ENCODE measurements around the gene OLFML2B. TPM values are rescaled to one million over a fixed set of nuclear protein-coding genes. Genes with fewer than 3 reads are reported as not detected.

The OLFML2B gene
- total RNA-seq, 1 experiment from 2014 or later: not detected

GRCh38 chr1:162038624-162039023 is 15.0 kb upstream of the OLFML2B start:
- no peak for DNase-seq (ENCODE audit: unreplicated experiment)

GRCh38 chr1:162036163-162036562 is 12.5 kb upstream of the OLFML2B start:
- Mint-ChIP-seq H3K9me3 (ENCODE audit: unreplicated experiment) (no peaks in the 10 kb centered on the region), H3K36me3 (ENCODE audit: insufficient read depth, unreplicated experiment) (no peaks in the 10 kb centered on the region), H3K27me3 (ENCODE audit: insufficient read depth, unreplicated experiment) (peaks cover 6% of the 10 kb centered on the region), H3K27ac (ENCODE audit: low read depth, unreplicated experiment) (no peak overlapping the region), H3K4me3 (ENCODE audit: unreplicated experiment) (no peak overlapping the region), H3K4me1 (ENCODE audit: insufficient read depth, unreplicated experiment) (peaks cover 6% of the 10 kb centered on the region)
- TF ChIP-seq CTCF (IDR thresholded peaks at IDR 0.05; ENCODE audit: unreplicated experiment): no peak
- DNase-seq (ENCODE audit: unreplicated experiment): no peak
- intact Hi-C loops (cut with micrococcal nuclease): loop anchor here (2.0 to 10.0 kb wide), 4 partner anchors 273 to 551 kb away; no protein-coding TSS in a partner anchor
- CTCF ChIA-PET: interaction anchor here (0.6 to 10.1 kb wide), 56 partner anchors 11 to 654 kb away, joined by 3 to 508 read pairs (median 8); partner anchors contain the start of genes C1orf226 and OLFML2B
- POLR2A ChIA-PET: interaction anchor here (1.7 to 5.3 kb wide), 2 partner anchors 243 to 286 kb away, joined by 8 to 67 read pairs; partner anchors contain the start of gene DUSP12
- no TSS peak for BruUV-seq (replicated peaks)

More at GRCh38 chr1:162038624-162039023, 15.0 kb upstream of the OLFML2B start:
- no peaks in the 10 kb centered on the region for H3K27me3 Mint-ChIP-seq (ENCODE audit: insufficient read depth, unreplicated experiment)
- intact Hi-C loops (cut with micrococcal nuclease): loop anchor here (5.0 to 10.0 kb wide), 3 partner anchors 296 to 554 kb away; no protein-coding TSS in a partner anchor
- no TSS peak for BruUV-seq (replicated peaks)
- H3K9me3 Mint-ChIP-seq (ENCODE audit: unreplicated experiment): no peaks in the 10 kb centered on the region
- no peaks in the 10 kb centered on the region for H3K36me3 Mint-ChIP-seq (ENCODE audit: insufficient read depth, unreplicated experiment)
- TF ChIP-seq CTCF (IDR thresholded peaks at IDR 0.05; ENCODE audit: unreplicated experiment): no peak
- POLR2A ChIA-PET: interaction anchor here (0.7 to 5.3 kb wide), 2 partner anchors 230 to 246 kb away, joined by 3 to 67 read pairs; no protein-coding TSS in a partner anchor
- H3K4me1 Mint-ChIP-seq (ENCODE audit: insufficient read depth, unreplicated experiment): peaks cover 6% of the 10 kb centered on the region
- no peak overlapping the region for H3K4me3 Mint-ChIP-seq (ENCODE audit: unreplicated experiment)
- CTCF ChIA-PET: interaction anchor here (0.5 to 10.1 kb wide), 24 partner anchors 12 to 550 kb away, joined by 3 to 508 read pairs (median 13); partner anchors contain the start of genes C1orf226 and OLFML2B
- H3K27ac Mint-ChIP-seq (ENCODE audit: low read depth, unreplicated experiment): no peak overlapping the region

GRCh38 chr1:162035241-162035640 is 11.6 kb upstream of the OLFML2B start:
- ChIA-PET CTCF (interaction anchor here (0.6 to 10.1 kb wide), 17 partner anchors 10 to 1165 kb away, joined by 3 to 508 read pairs (median 5); partner anchors contain the start of gene OLFML2B), POLR2A (interaction anchor here (1.4 to 5.3 kb wide), 3 partner anchors 16 to 285 kb away, joined by 4 to 67 read pairs (median 8); partner anchors contain the start of gene DUSP12)
- Mint-ChIP-seq H3K27ac (ENCODE audit: low read depth, unreplicated experiment) (no peak overlapping the region), H3K9me3 (ENCODE audit: unreplicated experiment) (no peaks in the 10 kb centered on the region), H3K4me1 (ENCODE audit: insufficient read depth, unreplicated experiment) (peaks cover under 1% of the 10 kb centered on the region), H3K4me3 (ENCODE audit: unreplicated experiment) (no peak overlapping the region), H3K27me3 (ENCODE audit: insufficient read depth, unreplicated experiment) (peaks cover 11% of the 10 kb centered on the region), H3K36me3 (ENCODE audit: insufficient read depth, unreplicated experiment) (no peaks in the 10 kb centered on the region)
- no peak for TF ChIP-seq CTCF (IDR thresholded peaks at IDR 0.05; ENCODE audit: unreplicated experiment)
- no TSS peak for BruUV-seq (replicated peaks)
- intact Hi-C loops (cut with micrococcal nuclease): loop anchor here (5.0 to 10.0 kb wide), 3 partner anchors 293 to 550 kb away; no protein-coding TSS in a partner anchor
- DNase-seq (ENCODE audit: unreplicated experiment): peak; percentile 89

- no peak for TF ChIP-seq CTCF (IDR thresholded peaks at IDR 0.05; ENCODE audit: unreplicated experiment)
- Mint-ChIP-seq H3K36me3 (ENCODE audit: insufficient read depth, unreplicated experiment) (no peaks in the 10 kb centered on the region), H3K4me3 (ENCODE audit: unreplicated experiment) (no peak overlapping the region), H3K27me3 (ENCODE audit: insufficient read depth, unreplicated experiment) (peaks cover 11% of the 10 kb centered on the region), H3K27ac (ENCODE audit: low read depth, unreplicated experiment) (no peak overlapping the region), H3K4me1 (ENCODE audit: insufficient read depth, unreplicated experiment) (no peaks in the 10 kb centered on the region), H3K9me3 (ENCODE audit: unreplicated experiment) (no peaks in the 10 kb centered on the region)
- DNase-seq (ENCODE audit: unreplicated experiment): no peak
- intact Hi-C loops (cut with micrococcal nuclease): loop anchor here (10.0 kb wide), 1 partner anchor 549 kb away; no protein-coding TSS in a partner anchor
- BruUV-seq (replicated peaks): no TSS peak
- ChIA-PET POLR2A (interaction anchor here (1.2 kb wide), 1 partner anchor 10 kb away, joined by 3 read pairs; the partner anchor contains the start of gene OLFML2B), CTCF (interaction anchor here (0.6 to 10.1 kb wide), 6 partner anchors 9 to 386 kb away, joined by 3 to 508 read pairs (median 8); partner anchors contain the start of gene OLFML2B)
Measured at GRCh38 chr1:162033428-162033827, 9.8 kb upstream of the OLFML2B start.
